ENCODE data around the gene IKBKE. TPM values are rescaled to one million over a fixed set of nuclear protein-coding genes. Genes with fewer than 3 reads are reported as not detected.

The IKBKE gene
- total RNA-seq, 6 donors from 2014 or later, result 7.4 to 25.1 (median 9.2) TPM

GRCh38 chr1:206468571-206468970 lies 1.7 kb upstream of the IKBKE start:
- no peaks in the 10 kb centered on the region for H3K9me3 ChIP-seq
- no peaks in the 10 kb centered on the region for H3K27me3 ChIP-seq
- H3K4me1 ChIP-seq, result peaks cover 34 to 59% (median 52%) of the 10 kb centered on the region in 4 donors
- no peak for TF ChIP-seq CTCF (IDR thresholded peaks at IDR 0.05)
- no peak for TF ChIP-seq POLR2AphosphoS5 (IDR thresholded peaks at IDR 0.05)
- TF ChIP-seq POLR2A (IDR thresholded peaks at IDR 0.05), result no peak
- no peak for TF ChIP-seq EP300 (IDR thresholded peaks at IDR 0.05)
- peaks cover 0 to 5% (median 0%) of the 10 kb centered on the region in 4 donors for H3K36me3 ChIP-seq
- no peak overlapping the region for H3K4me3 ChIP-seq
- DNase-seq (no peak), ATAC-seq (ENCODE audit: low FRiP score in 2 of 2) (no peak)
- H3K27ac ChIP-seq, result peak overlapping the region in 3 of 4 donors; percentile 18 to 52 (median 49)
- WGBS, 2 donors, result 54 to 61% methylated on average over 3 of the region's 3 CpGs

GRCh38 chr1:206469411-206469932 lies 804 bp upstream of the IKBKE start:
- TF ChIP-seq POLR2AphosphoS5 (IDR thresholded peaks at IDR 0.05), result no peak
- no peak for TF ChIP-seq EP300 (IDR thresholded peaks at IDR 0.05)
- no peak for TF ChIP-seq POLR2A (IDR thresholded peaks at IDR 0.05)
- no peak for TF ChIP-seq CTCF (IDR thresholded peaks at IDR 0.05)
- peak overlapping the region in 1 of 4 donors; percentile 85 for H3K27ac ChIP-seq
- ATAC-seq (ENCODE audit: low FRiP score in 2 of 2) (no peak), DNase-seq (no peak)
- no peaks in the 10 kb centered on the region for H3K27me3 ChIP-seq
- no peak overlapping the region for H3K4me3 ChIP-seq
- peaks cover 0 to under 1% (median 0%) of the 10 kb centered on the region in 4 donors for H3K36me3 ChIP-seq
- 33 to 49% methylated on average over 2 of the region's 2 CpGs for WGBS, 2 donors
- peaks cover 34 to 59% (median 52%) of the 10 kb centered on the region in 4 donors for H3K4me1 ChIP-seq
- no peaks in the 10 kb centered on the region for H3K9me3 ChIP-seq

- ATAC-seq (ENCODE audit: low FRiP score in 2 of 2) (peak; percentile 44 to 59), DNase-seq (peak in 1 of 2 donors; percentile 55)
- TF ChIP-seq CTCF (IDR thresholded peaks at IDR 0.05) (peak in 2 of 6 experiments; percentile 1 to 3), POLR2AphosphoS5 (IDR thresholded peaks at IDR 0.05) (no peak)
- H3K4me1 ChIP-seq, result peaks cover 34 to 59% (median 52%) of the 10 kb centered on the region in 4 donors
- peak overlapping the region; percentile 51 to 86 (median 68) for H3K27ac ChIP-seq
- 0 to 2% methylated on average over 9 to 18 of the region's 18 CpGs for WGBS, 2 donors
- H3K4me3 ChIP-seq, result peak overlapping the region; percentile 37 to 67 (median 58)
- H3K36me3 ChIP-seq, result peaks cover 0 to 7% (median under 1%) of the 10 kb centered on the region in 4 donors
- no peaks in the 10 kb centered on the region for H3K27me3 ChIP-seq
- H3K9me3 ChIP-seq, result no peaks in the 10 kb centered on the region
Observed at GRCh38 chr1:206470692-206471414, 577 bp downstream of the IKBKE start.

- TF ChIP-seq CTCF (IDR thresholded peaks at IDR 0.05) (no peak), POLR2A (IDR thresholded peaks at IDR 0.05) (no peak), POLR2AphosphoS5 (IDR thresholded peaks at IDR 0.05) (no peak), EP300 (IDR thresholded peaks at IDR 0.05) (no peak)
- Histone ChIP-seq H3K9me3 (no peaks in the 10 kb centered on the region), H3K4me1 (peaks cover 34 to 59% (median 52%) of the 10 kb centered on the region in 4 donors), H3K27ac (peak overlapping the region in 3 of 4 donors; percentile 51 to 86 (median 85)), H3K36me3 (peaks cover 0 to 12% (median 4%) of the 10 kb centered on the region in 4 donors), H3K4me3 (peak overlapping the region in 3 of 4 donors; percentile 51 to 67 (median 66)), H3K27me3 (no peaks in the 10 kb centered on the region)
- no peak for DNase-seq
- ATAC-seq (ENCODE audit: low FRiP score in 2 of 2), result no peak
- 69 to 79% methylated on average over 3 to 7 of the region's 7 CpGs for WGBS, 2 donors
Observed at GRCh38 chr1:206471415-206471801, 1.1 kb downstream of the IKBKE start.
